ENCODE measurements around the gene PWWP2A.

PWWP2A gene

GRCh38 chr5:160119142-160119904 lies at the start of gene PWWP2A:
Gene PWWP2A (minus strand): TSS chr5:160119450. CDS start chr5:160119388, 62 bp downstream.
- peak within 1 kb of the TSS; percentile 84 for H2AFZ ChIP-seq (ENCODE audit: low read length)
- H3F3A ChIP-seq (ENCODE audit: insufficient read depth, low read length), result no peaks in the 10 kb centered on the region

GRCh38 chr5:160167624-160168165 lies 48.4 kb upstream of the PWWP2A start:
- no peak for DNase-seq
- Histone ChIP-seq H3K4me3 (ENCODE audit: low read length) (no peak overlapping the region), H3K27me3 (replicated peaks; ENCODE audit: insufficient read depth, low read length) (no peaks in the 10 kb centered on the region), H3K36me3 (replicated peaks; ENCODE audit: insufficient read depth, low read length) (no peaks in the 10 kb centered on the region), H3K4me1 (ENCODE audit: low read length) (no peaks in the 10 kb centered on the region), H3F3A (ENCODE audit: insufficient read depth, low read length) (no peaks in the 10 kb centered on the region), H3K4me2 (ENCODE audit: low read depth, low read length) (no peak overlapping the region), H3K9me2 (replicated peaks; ENCODE audit: insufficient read depth, low read length) (no peaks in the 10 kb centered on the region), H3K9ac (ENCODE audit: low read length) (no peak overlapping the region), H4K20me1 (ENCODE audit: insufficient read depth, low read length) (no peaks in the 10 kb centered on the region), H3K9me3 (replicated peaks; ENCODE audit: insufficient read depth, low read length) (no peaks in the 10 kb centered on the region), H3K79me2 (ENCODE audit: low read length) (no peaks in the 10 kb centered on the region), H3K27ac (ENCODE audit: low read length) (no peak overlapping the region), H2AFZ (ENCODE audit: low read length) (no peak overlapping the region)
- no peak for TF ChIP-seq EZH2phosphoT487 (IDR thresholded peaks at IDR 0.05; ENCODE audit: low read length)
- TF ChIP-seq CTCF (IDR thresholded peaks at IDR 0.05; ENCODE audit: low read length), result no peak
- TF ChIP-seq EZH2 (optimal IDR thresholded peaks at IDR 0.05; ENCODE audit: low read depth, low read length), result no peak

More at GRCh38 chr5:160119142-160119904, at the start of gene PWWP2A:
- Histone ChIP-seq H3K27ac (ENCODE audit: low read length) (peak within 1 kb of the TSS; percentile 87), H3K27me3 (replicated peaks; ENCODE audit: insufficient read depth, low read length) (no peaks in the 10 kb centered on the region), H3K36me3 (replicated peaks; ENCODE audit: insufficient read depth, low read length) (no peaks in the 10 kb centered on the region; the same call in 1 of the 2 replicates), H3K9me3 (replicated peaks; ENCODE audit: insufficient read depth, low read length) (no peaks in the 10 kb centered on the region), H3K79me2 (ENCODE audit: low read length) (peaks cover 33% of the 10 kb centered on the region), H3K4me2 (ENCODE audit: low read depth, low read length) (peak within 1 kb of the TSS; percentile 69), H3K9ac (ENCODE audit: low read length) (peak within 1 kb of the TSS; percentile 94), H3K4me1 (ENCODE audit: low read length) (peaks cover 10% of the 10 kb centered on the region; the same call in 1 of the 2 replicates), H4K20me1 (ENCODE audit: insufficient read depth, low read length) (no peaks in the 10 kb centered on the region), H3K4me3 (ENCODE audit: low read length) (peak within 1 kb of the TSS; percentile 91), H3K9me2 (replicated peaks; ENCODE audit: insufficient read depth, low read length) (no peaks in the 10 kb centered on the region)
- peak; percentile 13 for TF ChIP-seq CTCF (IDR thresholded peaks at IDR 0.05; ENCODE audit: low read length)
- no peak for TF ChIP-seq EZH2 (optimal IDR thresholded peaks at IDR 0.05; ENCODE audit: low read depth, low read length)
- peak; percentile 100 for DNase-seq

- no peaks in the 10 kb centered on the region for H3K27me3 ChIP-seq (replicated peaks; ENCODE audit: insufficient read depth, low read length)
These were observed 47.8 kb upstream of the PWWP2A start for GRCh38 chr5:160166973-160167623.

More at GRCh38 chr5:160166973-160167623, 47.8 kb upstream of the PWWP2A start:
- Histone ChIP-seq H3K27ac (ENCODE audit: low read length) (no peak overlapping the region), H3K4me1 (ENCODE audit: low read length) (no peaks in the 10 kb centered on the region), H3K9me3 (replicated peaks; ENCODE audit: insufficient read depth, low read length) (no peaks in the 10 kb centered on the region), H4K20me1 (ENCODE audit: insufficient read depth, low read length) (no peaks in the 10 kb centered on the region), H3K79me2 (ENCODE audit: low read length) (no peaks in the 10 kb centered on the region), H3K9me2 (replicated peaks; ENCODE audit: insufficient read depth, low read length) (no peaks in the 10 kb centered on the region), H3K4me3 (ENCODE audit: low read length) (no peak overlapping the region), H3K4me2 (ENCODE audit: low read depth, low read length) (no peak overlapping the region), H3F3A (ENCODE audit: insufficient read depth, low read length) (no peaks in the 10 kb centered on the region), H3K9ac (ENCODE audit: low read length) (no peak overlapping the region), H2AFZ (ENCODE audit: low read length) (no peak overlapping the region), H3K36me3 (replicated peaks; ENCODE audit: insufficient read depth, low read length) (no peaks in the 10 kb centered on the region)
- TF ChIP-seq CTCF (IDR thresholded peaks at IDR 0.05; ENCODE audit: low read length) (no peak), EZH2phosphoT487 (IDR thresholded peaks at IDR 0.05; ENCODE audit: low read length) (no peak), EZH2 (optimal IDR thresholded peaks at IDR 0.05; ENCODE audit: low read depth, low read length) (no peak)
- no peak for DNase-seq

Data from MM.1S (cell line).